DMS114 treated with DMSO at 0.1 percent for 48 hours (cell line): Measurements from ENCODE around the gene MYH10.

Experiments used
- DNase-seq: peaks from one replicate; lab custom pipeline; 2025; ENCODE audit not compliant: unreplicated experiment; lab: John Stamatoyannopoulos, UW

The MYH10 gene

DNA sequence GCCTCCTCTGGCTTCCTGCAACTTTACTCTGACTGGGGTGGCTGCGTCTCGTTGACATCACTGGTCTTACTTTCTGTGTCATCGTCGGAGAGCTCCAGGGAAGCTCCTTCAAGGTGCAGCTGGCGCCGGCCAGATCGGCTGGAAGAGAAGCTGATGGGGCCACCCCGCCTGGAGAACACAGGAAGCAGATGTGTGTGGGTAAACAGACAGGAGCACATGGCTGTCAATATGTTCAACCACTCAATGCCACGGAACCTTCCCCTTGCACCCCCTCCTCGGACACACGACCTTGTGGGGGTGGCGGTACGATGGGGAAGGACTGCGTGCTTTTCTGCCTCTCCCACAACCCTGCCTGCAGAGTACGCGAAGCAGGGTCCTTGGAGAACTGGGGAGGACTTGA lies 154.7 kb downstream of the MYH10 start:
- no peak for DNase-seq

DNA sequence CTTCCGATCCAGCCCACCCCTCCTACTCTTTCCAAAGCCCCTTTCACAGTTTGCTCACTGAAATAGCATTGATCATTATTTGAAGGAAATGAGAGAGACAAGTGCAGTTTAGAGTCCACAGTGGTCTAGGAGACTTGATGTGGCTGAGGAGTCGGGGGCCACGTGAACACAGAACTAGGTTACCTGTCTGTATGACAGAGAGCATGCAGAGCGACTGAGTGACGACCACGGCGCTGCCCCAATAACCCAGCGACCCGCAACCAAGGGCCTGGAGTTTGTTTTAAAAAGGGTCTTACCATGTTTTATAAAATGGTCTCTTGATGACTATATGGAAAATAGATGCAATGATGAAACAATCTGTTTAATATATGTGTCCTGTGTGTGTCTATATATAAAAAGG lies 155.3 kb downstream of the MYH10 start:
- no peak for DNase-seq

DNA sequence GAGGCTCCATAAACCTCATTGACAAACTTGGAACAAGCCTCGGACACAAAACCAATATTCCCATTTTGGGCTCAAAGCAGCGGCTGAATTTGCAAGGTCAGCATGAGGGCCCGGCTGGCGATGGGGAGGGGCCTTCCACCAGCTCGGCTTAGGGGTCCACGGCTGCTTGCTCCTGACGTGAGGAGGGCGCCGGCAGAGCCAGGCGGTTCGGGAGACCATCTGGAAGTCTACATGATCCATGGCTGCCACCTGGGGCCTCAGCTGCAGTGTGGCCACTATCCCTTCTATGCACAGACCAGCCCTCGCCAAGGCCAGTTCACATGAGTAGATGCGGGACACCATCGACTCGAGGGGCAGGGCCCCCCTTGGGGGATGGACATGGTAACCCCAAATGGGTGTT lies 155.7 kb downstream of the MYH10 start:
- no peak for DNase-seq

DNA sequence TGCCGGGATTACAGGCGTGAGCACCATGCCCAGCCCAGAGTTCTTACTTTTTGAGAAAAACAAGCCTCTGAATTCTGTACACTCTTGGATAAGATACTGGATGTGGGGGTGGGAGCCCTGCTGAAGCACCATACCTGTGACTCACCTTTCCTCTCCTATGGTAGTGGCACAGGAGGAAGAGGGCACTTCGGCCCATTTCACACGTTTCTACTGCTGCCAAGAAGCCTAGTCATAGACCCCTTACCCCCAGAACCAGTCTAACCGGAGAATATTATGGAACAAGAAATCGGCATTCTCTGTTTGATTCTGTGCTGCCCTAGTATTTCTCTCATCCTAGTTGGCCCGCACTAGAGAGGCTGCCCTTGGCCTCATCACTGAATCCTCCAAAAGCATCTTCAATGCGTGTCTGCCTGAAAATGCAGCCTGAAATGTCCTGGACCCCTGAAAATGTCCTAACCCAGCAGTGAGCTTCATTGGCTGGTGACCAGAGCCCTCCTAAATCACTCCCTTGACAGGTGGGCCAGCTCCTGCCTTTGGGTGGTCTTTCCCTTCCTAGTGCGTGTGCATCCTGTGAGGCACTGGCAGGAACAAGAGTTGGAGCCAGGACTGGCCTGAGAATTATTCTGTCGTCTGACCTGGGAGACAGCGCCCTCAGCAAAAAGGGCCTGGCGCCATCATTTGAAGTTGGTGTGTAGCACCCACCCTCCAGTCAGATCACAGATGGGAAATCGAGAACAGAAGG lies 156.9 kb downstream of the MYH10 start:
- DNase-seq = no peak

DNA sequence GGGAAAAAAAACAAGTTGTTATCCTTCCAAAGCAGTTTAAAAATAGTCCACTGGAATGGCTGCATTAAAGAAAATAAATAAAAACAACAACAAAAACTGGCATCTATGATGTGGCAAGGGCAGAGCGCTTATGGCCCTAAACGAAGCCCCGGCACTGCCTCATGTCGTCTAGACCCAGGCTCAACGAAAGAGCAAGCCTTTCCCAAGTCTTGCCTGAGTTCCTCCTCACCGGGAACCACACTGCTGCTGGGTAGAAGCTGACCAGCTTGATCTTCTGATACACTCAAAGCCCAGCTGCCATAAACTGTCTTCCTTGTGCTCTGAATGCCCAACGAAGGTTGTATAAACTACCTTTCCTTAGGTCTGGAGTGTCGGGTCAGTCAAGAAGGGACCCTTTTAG lies 157.9 kb downstream of the MYH10 start:
- no peak for DNase-seq

DNA sequence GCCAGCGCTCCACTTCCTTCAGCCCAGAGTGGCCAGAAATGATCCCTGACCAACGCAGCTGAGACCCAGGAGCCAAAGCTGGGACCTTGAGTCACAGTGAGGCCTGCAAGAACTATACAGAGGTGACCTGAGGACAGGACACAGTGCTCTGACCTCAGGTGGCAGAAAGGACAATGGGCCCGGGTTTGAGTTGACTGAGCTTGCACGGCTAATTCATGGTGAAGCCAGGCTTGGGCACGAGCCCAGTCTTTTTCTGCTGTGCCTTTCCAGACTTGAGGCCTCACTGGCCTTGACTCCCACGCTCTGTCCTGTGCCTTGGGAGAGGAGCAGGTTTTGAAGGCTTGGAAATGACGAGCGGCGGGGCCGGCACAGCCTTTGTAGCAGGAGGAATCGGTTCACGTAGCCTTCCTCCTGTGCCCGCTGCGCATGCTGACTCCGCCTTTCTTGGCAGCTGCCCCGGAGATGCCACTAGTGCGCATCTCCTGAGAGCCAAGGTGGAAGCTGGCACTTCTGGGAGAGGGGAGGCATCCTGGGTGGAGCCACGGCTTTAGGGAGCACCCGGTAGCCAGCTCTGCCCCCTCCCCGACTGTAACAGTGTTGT lies 160.0 kb downstream of the MYH10 start:
- DNase-seq = no peak

DNA sequence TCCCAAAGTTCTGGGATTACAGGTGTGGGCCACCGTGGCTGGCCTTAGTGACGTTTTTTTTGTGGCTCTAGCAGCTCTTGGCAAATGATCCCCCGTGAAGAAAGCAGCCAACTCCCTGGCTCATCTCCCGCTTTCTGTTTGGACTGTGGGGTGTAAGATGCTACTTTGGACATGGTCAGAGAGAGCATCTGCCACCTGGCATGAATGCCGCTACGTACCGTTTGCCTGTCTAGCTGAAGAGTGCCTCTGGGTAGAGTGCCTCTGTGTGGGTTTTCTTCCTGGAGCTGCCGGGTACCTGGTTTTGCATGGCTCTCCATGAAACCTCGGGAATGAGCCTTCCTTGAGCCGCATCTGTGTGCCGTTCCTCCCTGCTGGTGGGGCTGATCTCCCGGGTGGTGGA lies 160.6 kb downstream of the MYH10 start:
- no peak for DNase-seq

DNA sequence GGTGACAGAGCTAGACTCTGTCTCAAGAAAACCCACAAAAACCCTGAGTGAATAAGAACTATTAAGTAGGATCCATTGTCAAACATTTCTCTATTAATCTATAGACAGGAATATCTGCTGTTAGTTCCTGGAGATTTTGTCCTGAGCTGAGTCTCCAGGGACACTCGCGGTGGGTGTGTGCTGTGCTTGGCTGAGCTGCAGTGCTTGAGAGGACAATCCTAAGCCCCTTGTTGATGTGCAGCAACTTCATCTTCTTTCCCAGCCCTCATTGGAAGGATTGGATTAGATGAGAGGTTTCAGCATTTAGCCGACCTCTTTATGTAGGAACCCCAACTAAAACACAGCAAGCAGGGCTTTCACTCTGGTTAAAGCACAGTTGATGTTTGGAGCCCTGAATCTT lies 161.5 kb downstream of the MYH10 start:
- no peak for DNase-seq

DNA sequence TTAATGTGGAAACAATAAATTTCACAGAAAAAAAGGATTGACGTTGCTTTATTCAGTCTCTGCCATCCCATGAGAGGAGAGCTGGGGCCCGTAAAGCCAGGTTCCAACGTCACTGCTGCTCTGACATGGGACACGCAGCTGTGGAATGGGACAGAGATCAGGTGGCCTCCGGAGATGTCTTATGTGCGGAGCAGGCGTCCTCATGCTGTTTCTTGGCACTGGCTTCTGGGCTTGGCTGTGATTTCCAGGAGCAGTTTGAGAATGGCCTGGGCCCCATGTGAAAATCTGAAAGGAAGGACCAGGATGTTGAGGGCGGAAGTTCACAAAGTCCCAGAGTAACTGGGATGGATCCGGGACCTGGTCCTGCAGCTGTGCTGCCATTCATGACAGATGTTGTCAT lies 162.4 kb downstream of the MYH10 start:
- no peak for DNase-seq

DNA sequence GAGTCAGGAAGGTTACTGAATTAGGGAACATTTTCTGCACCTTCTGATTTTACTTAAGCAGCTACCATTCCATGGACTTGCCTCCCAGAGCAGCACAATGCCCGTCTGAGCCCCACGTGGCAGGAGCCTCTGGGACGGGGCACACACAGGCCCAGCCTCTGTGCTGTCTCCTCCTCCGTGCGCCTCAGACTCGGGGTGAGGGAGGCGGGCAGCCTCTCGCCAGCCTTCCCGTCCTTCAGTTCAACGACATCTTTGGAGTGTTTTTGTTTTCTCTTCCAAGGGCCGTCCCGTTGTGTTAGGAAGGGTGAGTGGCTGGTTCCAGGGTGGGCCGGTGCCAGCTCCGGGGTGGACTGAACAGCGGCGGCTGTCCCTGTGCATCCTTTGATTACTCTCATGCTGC lies 163.0 kb downstream of the MYH10 start:
- no peak for DNase-seq

DNA sequence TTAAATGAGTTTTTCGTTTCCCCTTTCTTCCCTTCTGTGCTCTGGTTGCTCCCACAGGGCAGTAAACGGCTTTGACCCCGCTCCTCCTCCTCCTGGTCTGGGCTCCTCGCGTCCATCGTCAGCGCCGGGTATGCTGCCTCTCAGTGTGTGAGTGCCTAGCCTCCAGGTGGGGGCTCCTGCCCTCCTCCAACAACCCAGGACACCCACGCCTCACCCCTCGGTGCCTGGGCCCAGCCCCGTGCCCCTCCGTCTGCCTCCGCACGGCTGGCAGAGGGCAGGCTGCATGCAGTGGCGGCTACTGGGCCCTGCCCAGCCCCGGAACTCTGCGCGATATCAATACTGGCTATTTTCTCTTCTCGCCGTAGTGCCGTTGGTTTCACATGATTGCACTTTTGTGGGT lies 163.7 kb downstream of the MYH10 start:
- no peak for DNase-seq

DNA sequence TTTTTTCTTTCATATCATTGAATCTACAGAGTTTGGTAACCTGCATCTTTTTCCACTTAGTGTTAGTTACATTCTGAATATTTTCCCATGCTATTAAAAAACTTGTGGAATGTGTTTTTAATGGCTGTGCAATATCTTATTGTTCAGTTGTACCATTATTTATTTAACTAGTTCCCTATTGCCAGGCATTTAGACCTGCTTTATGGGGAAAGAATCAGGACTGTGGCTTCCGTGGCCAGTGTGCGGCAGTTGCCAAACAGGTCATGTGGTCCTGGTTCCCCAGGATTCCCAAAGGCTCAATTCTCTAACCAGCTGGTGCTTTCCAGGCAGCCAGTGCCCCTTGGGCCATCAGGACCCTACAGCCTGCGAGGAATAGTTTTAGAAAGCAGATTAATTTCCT lies 164.1 kb downstream of the MYH10 start:
- no peak for DNase-seq

DNA sequence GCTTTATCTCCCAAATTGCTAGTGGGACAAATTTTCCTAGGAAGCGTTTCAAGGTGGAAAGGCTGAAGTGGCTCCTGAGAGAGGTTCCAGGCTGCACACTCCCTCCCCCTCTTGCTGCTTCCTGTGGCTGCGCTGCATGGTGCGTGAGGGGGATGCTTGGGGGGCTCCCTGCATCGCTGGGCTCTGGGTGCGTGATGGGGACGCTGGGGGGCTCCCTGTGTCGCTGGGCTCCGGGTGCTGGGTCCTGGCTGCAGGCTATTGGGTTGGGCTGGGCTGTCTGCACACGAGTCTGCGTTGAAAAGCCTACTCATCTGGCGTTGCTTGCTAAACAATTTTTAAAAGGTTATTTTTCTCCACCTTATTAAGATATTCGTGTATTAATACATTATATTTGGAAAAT lies 164.8 kb downstream of the MYH10 start:
- no peak for DNase-seq

DNA sequence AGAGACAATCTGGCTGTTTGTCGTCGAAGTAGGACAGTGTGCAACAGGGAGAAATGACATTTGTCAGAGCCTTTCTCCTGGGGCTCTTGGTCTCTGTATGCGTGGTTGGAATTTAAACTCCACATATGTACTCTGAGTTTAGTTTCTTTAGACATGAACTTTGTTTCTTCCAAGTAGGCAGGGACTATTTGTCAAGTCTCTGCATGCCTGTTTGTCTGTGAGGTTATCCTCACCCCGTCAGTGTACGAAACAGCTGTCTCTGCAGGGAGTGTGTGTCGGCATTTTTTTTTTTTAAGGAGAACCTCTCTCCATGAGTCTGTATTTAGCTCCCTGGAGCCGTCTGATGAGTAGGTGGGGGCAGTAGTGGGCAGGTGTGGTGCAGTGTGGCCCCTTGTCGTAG lies 165.2 kb downstream of the MYH10 start:
- no peak for DNase-seq

DNA sequence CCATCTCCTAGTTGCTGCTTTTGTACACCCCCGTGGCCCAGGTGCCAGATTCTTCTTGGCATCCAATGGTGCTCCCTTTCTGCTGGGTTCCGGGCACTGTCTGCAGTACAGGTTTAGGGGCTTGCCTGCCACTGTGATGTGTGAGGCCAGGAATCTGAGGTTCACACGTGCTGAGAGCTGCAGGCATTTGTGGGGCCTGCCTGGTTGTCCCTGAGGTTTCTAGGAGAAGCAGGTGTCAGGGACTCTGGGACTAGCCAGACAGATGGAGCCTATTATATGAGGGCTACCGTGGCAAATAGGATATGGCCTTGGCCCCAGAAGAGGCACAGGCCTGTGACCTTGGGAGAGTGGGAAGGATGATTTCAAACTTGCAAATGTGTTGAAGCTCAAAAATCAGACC lies 165.6 kb downstream of the MYH10 start:
- no peak for DNase-seq

DNA sequence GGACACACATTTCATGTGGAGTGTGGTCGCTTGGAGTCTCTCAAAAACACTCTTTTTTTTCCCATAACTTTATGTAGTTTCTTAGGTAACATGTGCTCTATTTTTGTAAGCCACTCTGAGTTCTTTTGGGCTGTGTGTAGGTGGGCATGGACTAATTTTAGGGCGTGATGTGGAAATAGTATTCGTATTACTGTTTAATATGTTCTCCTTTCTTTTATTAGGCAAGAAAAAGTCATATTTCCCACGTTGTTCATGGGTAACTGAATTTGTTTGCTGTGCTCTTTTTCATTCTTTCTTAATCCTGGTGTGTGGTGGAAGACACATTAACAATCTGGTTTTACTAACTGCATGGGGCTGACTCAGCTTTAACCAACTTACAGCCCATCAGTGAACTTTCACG lies 167.4 kb downstream of the MYH10 start:
- no peak for DNase-seq

DNA sequence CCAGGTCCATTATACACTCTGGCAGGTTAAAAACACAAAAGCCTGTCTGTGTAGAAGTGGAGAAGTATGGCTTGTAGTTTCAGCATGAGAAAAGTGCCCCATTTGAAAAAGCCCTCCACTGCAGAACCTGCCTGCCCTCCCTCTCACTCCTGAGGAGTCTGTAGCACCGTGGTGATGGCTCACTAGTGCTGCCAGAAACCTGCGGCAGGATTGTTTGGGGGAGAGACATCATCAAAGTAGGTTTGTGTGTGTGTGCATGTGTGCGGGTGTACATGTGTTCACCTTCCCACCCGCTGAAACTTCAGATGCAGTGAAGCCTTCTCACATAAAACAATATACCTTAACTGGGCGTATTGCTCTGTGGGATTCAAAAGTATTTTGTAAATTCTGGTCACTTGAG lies 168.0 kb downstream of the MYH10 start:
- DNase-seq = no peak

DNA sequence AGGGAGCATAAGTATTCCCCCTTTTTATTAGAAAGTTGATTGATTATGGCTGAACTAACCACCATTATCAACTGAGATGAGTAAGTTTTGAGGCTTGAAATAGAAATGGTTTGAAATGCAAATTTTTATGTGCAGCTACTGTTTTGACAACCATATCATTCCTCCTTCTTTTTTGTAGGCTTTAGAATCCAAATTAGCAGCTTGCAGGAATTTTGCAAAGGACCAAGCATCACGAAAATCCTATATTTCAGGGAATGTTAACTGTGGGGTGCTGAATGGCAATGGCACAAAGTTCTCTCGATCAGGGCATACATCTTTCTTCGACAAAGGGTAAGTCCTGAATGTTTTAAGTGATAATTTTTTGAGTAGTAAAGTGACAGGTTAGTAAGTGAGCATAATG lies 170.7 kb downstream of the MYH10 start:
- no peak for DNase-seq

DNA sequence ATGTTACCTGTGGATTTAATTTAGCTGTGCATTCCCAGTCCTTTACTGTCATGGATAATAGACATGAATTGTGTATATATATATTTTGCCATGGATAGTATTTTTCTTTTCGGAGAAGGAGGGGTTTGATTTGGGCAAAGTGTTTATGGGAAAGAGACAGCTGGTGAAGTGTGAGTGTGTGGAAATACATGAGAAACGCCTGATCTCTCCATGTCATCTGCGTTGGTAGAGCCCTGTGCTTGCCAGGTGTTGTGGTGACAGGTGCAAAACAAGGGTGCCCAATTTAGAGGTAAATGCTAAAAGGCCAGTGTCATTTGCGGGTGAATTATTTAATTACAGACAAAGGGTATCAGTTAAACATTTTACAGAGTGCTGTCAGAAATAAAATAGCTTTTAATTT lies 171.4 kb downstream of the MYH10 start:
- no peak for DNase-seq

DNA sequence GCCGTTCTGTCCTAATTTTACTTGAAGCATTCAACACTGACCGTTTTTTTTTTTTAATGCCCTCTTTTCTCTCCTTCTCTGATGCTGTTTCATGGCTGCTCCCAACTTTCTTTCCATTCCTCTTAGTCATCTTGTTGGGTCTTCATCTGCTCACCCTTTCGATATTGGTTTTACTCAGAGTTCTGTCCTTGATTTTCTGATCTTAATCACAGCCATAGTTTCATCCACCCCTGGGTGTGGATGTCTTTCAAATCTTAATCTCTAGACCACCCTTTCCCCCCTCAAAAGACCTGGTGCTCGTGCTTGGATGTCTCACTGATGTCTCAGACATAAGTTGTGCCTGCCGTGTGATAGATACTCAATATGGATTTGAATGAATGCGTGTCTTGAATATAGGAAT lies 172.4 kb downstream of the MYH10 start:
- no peak for DNase-seq

DNA sequence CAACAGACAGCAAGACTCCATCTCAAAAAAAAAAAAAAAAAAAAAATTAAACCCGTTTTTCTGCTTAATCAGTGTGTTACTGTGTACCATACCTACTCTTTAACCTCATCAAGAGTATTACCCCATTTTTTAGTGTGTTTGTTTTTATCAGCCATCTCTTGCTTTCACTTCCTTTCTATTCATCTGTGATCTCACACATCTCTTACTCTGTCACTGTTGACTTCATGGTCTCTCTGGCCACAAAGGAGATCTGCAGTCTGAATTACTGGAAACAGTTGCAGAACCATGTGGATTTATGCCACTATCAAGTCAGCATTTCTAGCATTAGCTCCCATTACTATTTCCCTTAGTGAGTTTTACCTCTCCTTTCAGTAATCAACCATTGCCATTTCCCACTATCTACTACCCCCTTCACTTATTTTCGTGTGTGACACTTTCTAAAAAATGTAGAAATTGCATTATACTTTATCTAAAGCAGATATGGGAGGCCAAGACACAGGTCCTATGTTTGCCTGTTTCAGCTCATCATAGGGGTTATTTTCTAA lies 174.8 kb downstream of the MYH10 start:
- DNase-seq = no peak

DNA sequence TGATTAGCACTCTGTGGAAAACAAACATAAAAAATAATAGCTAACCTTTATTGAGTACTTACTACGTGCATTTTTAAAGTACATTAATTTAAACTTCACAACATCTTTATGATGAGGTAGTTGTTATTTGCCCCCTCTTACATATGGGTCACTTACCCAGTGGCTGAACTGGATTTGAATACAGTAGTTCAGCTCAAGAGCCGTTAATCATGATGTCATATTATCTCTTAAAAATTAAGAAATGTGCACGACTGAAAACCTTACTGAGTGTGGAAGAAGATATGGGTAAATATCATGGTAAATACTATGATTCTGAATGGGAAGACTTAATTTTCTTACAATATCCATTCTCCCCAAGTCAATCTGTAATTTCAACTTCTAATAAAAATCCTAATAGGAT lies 177.2 kb downstream of the MYH10 start:
- DNase-seq = no peak
